ENCODE results near the gene TNNT3.

The TNNT3 gene

GRCh38 chr11:1966531-1966930 is 47.0 kb downstream of the TNNT3 start:
- POLR2A ChIA-PET (ENCODE audit: low non-redundant PET) = no interaction called here
- no peak for DNase-seq (ENCODE audit: low spot score)
- H3K27ac ChIP-seq = no peak overlapping the region
- CTCF ChIA-PET = interaction anchor here (1.1 to 1.5 kb wide), 3 partner anchors 14 to 273 kb away, joined by 3 to 4 read pairs (median 3); no protein-coding TSS in a partner anchor
- no peak for TF ChIP-seq CTCF (conservative IDR thresholded peaks at IDR 0.05; ENCODE audit: low read depth)

GRCh38 chr11:1967641-1968225 is 48.2 kb downstream of the TNNT3 start:
- CTCF ChIA-PET = interaction anchor here (0.6 to 2.2 kb wide), 5 partner anchors 12 to 274 kb away, joined by 3 to 9 read pairs (median 4); no protein-coding TSS in a partner anchor
- TF ChIP-seq CTCF (conservative IDR thresholded peaks at IDR 0.05; ENCODE audit: low read depth) = no peak
- POLR2A ChIA-PET (ENCODE audit: low non-redundant PET) = no interaction called here
- no peak for DNase-seq (ENCODE audit: low spot score)
- no peak overlapping the region for H3K27ac ChIP-seq

GRCh38 chr11:1968454-1969002 is 49.0 kb downstream of the TNNT3 start:
- POLR2A ChIA-PET (ENCODE audit: low non-redundant PET) = interaction anchor here (0.5 kb wide), 1 partner anchor 206 kb away, joined by 3 read pairs; no protein-coding TSS in a partner anchor
- no peak for TF ChIP-seq CTCF (conservative IDR thresholded peaks at IDR 0.05; ENCODE audit: low read depth)
- no peak overlapping the region for H3K27ac ChIP-seq
- CTCF ChIA-PET = interaction anchor here (0.9 to 2.2 kb wide), 4 partner anchors 14 to 183 kb away, joined by 3 to 9 read pairs (median 4); no protein-coding TSS in a partner anchor
- DNase-seq (ENCODE audit: low spot score) = no peak

- no peak for TF ChIP-seq CTCF (conservative IDR thresholded peaks at IDR 0.05; ENCODE audit: low read depth)
- DNase-seq (ENCODE audit: low spot score) = no peak
- ChIA-PET POLR2A (ENCODE audit: low non-redundant PET) (interaction anchor here (0.5 to 0.6 kb wide), 2 partner anchors 174 to 207 kb away, joined by 3 to 6 read pairs; no protein-coding TSS in a partner anchor), CTCF (interaction anchor here (0.7 to 2.2 kb wide), 4 partner anchors 13 to 182 kb away, joined by 3 to 9 read pairs (median 4); no protein-coding TSS in a partner anchor)
- no peak overlapping the region for H3K27ac ChIP-seq
Observed at GRCh38 chr11:1969035-1969434, 49.5 kb downstream of the TNNT3 start.

- no peak for TF ChIP-seq CTCF (conservative IDR thresholded peaks at IDR 0.05; ENCODE audit: low read depth)
- POLR2A ChIA-PET (ENCODE audit: low non-redundant PET) = no interaction called here
- CTCF ChIA-PET = interaction anchor here (0.7 to 1.4 kb wide), 3 partner anchors 13 to 87 kb away, joined by 3 to 4 read pairs (median 3); no protein-coding TSS in a partner anchor
- no peak for DNase-seq (ENCODE audit: low spot score)
- no peak overlapping the region for H3K27ac ChIP-seq
Observed at GRCh38 chr11:1969776-1970175, 50.3 kb downstream of the TNNT3 start.

GRCh38 chr11:1970956-1971355 is 51.5 kb downstream of the TNNT3 start:
- POLR2A ChIA-PET (ENCODE audit: low non-redundant PET) = no interaction called here

More at GRCh38 chr11:1970956-1971355, 51.5 kb downstream of the TNNT3 start:
- no peak overlapping the region for H3K27ac ChIP-seq
- DNase-seq (ENCODE audit: low spot score) = no peak
- CTCF ChIA-PET = interaction anchor here (1.1 kb wide), 1 partner anchor 65 kb away, joined by 3 read pairs; no protein-coding TSS in a partner anchor
- TF ChIP-seq CTCF (conservative IDR thresholded peaks at IDR 0.05; ENCODE audit: low read depth) = no peak
